ENCODE data around the gene FBXO11.

The FBXO11 gene

DNA sequence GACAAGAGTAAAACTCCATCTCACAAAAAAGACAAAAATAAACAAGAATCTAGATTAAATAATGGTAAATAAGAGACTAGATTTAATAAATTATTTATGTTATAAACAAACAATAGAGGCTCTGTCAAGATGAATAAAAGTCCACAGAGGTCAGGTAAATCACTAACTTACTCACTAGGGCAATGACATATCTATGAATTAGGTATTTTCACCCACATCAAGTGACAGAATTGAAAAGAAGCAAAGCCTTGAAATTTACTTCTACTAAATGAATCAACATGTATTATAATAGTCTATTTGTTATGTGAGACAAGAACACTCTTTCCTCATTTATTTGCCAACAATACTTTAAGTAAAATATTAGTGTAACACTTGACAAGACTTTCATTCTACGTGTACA lies 41.7 kb downstream of the FBXO11 start:
- H3K4me3 ChIP-seq (ENCODE audit: low read depth, low read length): no peak overlapping the region
- TF ChIP-seq ZNF571 (tag by site-specific recombination; IDR thresholded peaks at IDR 0.05) (no peak), ZNF777 (tag by site-specific recombination; IDR thresholded peaks at IDR 0.05; ENCODE audit: borderline replicate concordance) (no peak), GFI1B (tag by site-specific recombination; IDR thresholded peaks at IDR 0.05) (no peak), ZNF404 (tag by site-specific recombination; IDR thresholded peaks at IDR 0.05) (no peak), ZNF23 (tag by site-specific recombination; IDR thresholded peaks at IDR 0.05; ENCODE audit: borderline replicate concordance) (no peak), HOXD13 (CRISPR knock-in tag; IDR thresholded peaks at IDR 0.05; ENCODE audit: borderline replicate concordance) (no peak), ZNF610 (tag by site-specific recombination; IDR thresholded peaks at IDR 0.05; ENCODE audit: borderline replicate concordance) (no peak), ZNF558 (tag by site-specific recombination; IDR thresholded peaks at IDR 0.05) (no peak), ZNF830 (tag by site-specific recombination; IDR thresholded peaks at IDR 0.05; ENCODE audit: low read depth) (no peak), SCRT2 (tag by site-specific recombination; IDR thresholded peaks at IDR 0.05) (no peak), ZNF138 (tag by site-specific recombination; IDR thresholded peaks at IDR 0.05; ENCODE audit: borderline replicate concordance) (no peak)
- peaks cover 8% of the 10 kb centered on the region for H3K4me1 ChIP-seq (ENCODE audit: control insufficient read depth, insufficient read depth, low read length)
- POLR2A ChIA-PET: no interaction called here
- H3K27ac ChIP-seq (ENCODE audit: extremely low read depth, low read depth, low read length): no peak overlapping the region
- H3K36me3 ChIP-seq (ENCODE audit: control insufficient read depth in 2 of 2, insufficient read depth in 1 of 2, low read length in 2 of 2): no peaks in the 10 kb centered on the region; a peak in 1 of 3 replicates
- CTCF ChIA-PET: interaction anchor here (1.1 kb wide), 1 partner anchor 14 kb away, joined by 7 read pairs; no protein-coding TSS in a partner anchor
- no peaks in the 10 kb centered on the region for H3K9me3 ChIP-seq (ENCODE audit: control insufficient read depth, insufficient read depth, low read depth, low read length)

- Histone ChIP-seq H3K4me1 (ENCODE audit: control insufficient read depth, insufficient read depth, low read length) (peaks cover 8% of the 10 kb centered on the region), H3K36me3 (ENCODE audit: control insufficient read depth in 2 of 2, insufficient read depth in 1 of 2, low read length in 2 of 2) (no peaks in the 10 kb centered on the region; a peak in 1 of 3 replicates), H3K9me3 (ENCODE audit: control insufficient read depth, insufficient read depth, low read depth, low read length) (no peaks in the 10 kb centered on the region), H3K4me3 (ENCODE audit: low read depth, low read length) (no peak overlapping the region), H3K27ac (ENCODE audit: extremely low read depth, low read depth, low read length) (no peak overlapping the region)
- CTCF ChIA-PET: interaction anchor here (1.6 kb wide), 1 partner anchor 244 kb away, joined by 4 read pairs; no protein-coding TSS in a partner anchor
- POLR2A ChIA-PET: interaction anchor here (0.7 kb wide), 1 partner anchor 92 kb away, joined by 3 read pairs; no protein-coding TSS in a partner anchor
- TF ChIP-seq BCL11B (tag by site-specific recombination; IDR thresholded peaks at IDR 0.05; ENCODE audit: low read depth) (no peak), PRDM4 (tag by site-specific recombination; IDR thresholded peaks at IDR 0.05) (no peak), ZNF488 (tag by site-specific recombination; IDR thresholded peaks at IDR 0.05) (no peak), ZNF549 (tag by site-specific recombination; IDR thresholded peaks at IDR 0.05) (no peak), ZNF16 (tag by site-specific recombination; IDR thresholded peaks at IDR 0.05; ENCODE audit: low read depth) (no peak), ZNF184 (tag by site-specific recombination; IDR thresholded peaks at IDR 0.05) (no peak), ZBTB8A (tag by site-specific recombination; IDR thresholded peaks at IDR 0.05) (no peak), TCF7L2 (IDR thresholded peaks at IDR 0.05; ENCODE audit: borderline replicate concordance, low read depth, low read length) (no peak), TSHZ1 (tag by site-specific recombination; IDR thresholded peaks at IDR 0.05; ENCODE audit: borderline replicate concordance) (no peak), RBAK (tag by site-specific recombination; IDR thresholded peaks at IDR 0.05) (no peak), ZNF23 (tag by site-specific recombination; IDR thresholded peaks at IDR 0.05; ENCODE audit: borderline replicate concordance) (no peak), ZNF513 (tag by site-specific recombination; IDR thresholded peaks at IDR 0.05) (no peak), ZBTB49 (tag by site-specific recombination; IDR thresholded peaks at IDR 0.05; ENCODE audit: low read depth) (no peak), ZNF530 (tag by site-specific recombination; IDR thresholded peaks at IDR 0.05; ENCODE audit: low read depth) (no peak)
Observed at GRCh38 chr2:47862949-47863348, 43.3 kb downstream of the FBXO11 start.
